ENCODE results near the gene CAPZB.

CAPZB gene

DNA sequence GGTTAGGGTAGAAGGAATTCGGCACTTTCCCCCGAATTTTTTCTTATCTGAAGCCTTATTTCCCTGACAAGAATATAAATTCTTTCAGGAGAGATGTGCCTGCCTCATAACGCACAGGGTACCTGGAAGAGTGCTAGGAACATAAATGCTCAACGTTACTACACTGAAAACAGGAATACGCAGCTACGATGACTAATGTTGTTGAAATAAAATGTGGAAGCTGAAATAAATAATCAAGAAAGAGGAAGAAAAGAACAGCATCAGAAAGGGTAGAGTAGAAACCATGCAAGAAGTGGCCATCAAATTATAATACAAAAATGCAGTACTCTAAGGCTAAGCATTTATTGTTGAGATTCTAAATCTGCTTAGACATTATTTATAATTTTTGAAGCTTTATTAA lies 139.3 kb downstream of the CAPZB start:
- no peak for DNase-seq (ENCODE audit: low read depth)

GRCh38 chr1:19345391-19345790 lies 139.9 kb downstream of the CAPZB start:
- DNase-seq (ENCODE audit: low read depth) = no peak

- no peak for DNase-seq (ENCODE audit: low read depth)
Observed at GRCh38 chr1:19344831-19345230, 140.5 kb downstream of the CAPZB start.

DNA sequence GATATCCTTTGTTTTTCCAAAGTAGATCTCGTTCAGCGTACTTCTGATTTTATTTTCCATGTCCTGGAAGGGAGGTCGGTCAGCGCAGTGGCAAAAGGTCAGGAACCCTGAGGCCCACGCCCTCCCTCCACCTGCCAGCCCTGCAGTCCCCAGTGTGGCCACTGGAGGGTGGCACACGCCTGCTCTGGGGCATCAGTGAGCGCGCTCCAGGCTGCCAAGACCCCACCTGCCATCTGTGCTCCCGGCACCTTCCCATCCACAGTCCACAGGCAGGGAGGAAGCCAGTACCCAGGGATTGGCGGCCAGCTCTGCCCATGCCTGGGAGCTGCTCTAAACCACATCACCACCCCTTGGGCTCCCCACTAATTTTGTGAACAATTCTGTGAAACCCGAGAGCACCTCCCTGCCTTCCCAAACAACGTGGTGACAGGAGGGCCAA lies 140.9 kb downstream of the CAPZB start:
- DNase-seq (ENCODE audit: low read depth) = no peak

DNA sequence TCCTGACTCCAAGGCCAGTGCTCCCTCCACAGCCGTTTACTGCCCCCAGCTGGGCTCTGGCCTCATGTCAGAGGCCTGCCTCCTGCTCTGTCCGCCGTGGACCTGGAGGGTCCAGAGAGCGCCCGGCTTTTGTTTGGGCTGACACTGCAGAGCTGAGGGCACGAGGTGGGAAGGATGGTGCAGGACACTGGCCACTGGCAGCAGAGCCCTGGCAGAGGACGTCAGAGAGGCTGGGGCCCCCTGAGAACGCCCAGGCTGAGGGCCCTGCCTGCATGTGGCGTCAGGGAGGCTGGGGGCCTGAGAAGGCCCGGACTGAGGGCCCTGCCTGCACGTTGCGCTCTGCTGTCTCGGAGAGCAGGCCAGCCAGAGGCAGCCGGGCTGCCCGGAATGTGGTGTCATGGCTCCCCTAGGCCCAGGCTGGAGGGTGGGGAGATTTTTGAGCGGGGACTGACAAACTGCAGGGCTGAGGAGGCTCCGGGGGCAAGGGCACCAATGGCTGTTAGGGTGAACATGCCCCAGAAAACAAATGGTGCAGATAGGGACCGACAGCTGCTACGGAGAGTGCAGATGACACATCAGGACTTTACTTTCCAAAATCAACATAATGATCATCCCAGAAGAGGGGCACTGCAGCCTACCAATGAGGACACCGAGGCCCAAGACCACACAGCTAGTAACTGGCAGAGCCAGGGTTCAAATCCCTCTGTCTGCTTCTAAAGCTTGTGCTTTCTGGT lies 141.6 kb downstream of the CAPZB start:
- no peak for DNase-seq (ENCODE audit: low read depth)

DNA sequence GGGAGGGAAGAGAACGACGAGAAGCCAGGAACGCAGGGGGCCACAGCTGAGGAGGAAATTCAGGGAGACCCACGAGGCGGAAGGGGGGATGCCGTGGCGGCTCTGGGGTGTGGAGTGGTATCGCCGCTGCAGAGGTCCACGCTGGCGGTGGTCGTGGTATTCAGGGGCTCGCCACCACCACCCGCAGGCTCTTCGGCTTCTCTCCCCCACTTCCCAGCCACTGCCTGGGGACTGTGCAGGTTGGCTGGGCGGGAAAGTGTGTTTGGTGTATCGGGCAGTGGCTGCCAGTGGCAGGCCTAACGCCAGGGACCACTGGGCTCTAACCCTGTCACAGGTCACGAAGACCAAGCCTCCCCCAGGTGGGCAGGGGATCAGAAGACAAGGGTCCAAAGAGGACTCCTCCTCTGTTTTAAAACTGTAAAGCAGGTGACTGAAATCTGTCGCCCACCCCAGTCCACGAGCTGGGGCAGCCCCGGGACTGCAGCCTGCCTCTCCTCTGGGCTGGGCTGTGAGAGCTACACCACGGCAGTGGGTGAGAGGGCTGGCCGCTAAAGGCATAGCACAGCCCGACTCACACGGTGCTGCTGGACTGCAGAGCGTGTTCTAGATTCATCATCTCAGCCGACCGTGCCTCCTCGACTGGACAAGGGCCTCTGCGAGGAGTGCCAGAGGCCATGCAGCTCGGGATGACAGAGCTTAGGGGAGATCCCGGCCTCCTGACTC lies 142.3 kb downstream of the CAPZB start:
- no peak for DNase-seq (ENCODE audit: low read depth)

DNA sequence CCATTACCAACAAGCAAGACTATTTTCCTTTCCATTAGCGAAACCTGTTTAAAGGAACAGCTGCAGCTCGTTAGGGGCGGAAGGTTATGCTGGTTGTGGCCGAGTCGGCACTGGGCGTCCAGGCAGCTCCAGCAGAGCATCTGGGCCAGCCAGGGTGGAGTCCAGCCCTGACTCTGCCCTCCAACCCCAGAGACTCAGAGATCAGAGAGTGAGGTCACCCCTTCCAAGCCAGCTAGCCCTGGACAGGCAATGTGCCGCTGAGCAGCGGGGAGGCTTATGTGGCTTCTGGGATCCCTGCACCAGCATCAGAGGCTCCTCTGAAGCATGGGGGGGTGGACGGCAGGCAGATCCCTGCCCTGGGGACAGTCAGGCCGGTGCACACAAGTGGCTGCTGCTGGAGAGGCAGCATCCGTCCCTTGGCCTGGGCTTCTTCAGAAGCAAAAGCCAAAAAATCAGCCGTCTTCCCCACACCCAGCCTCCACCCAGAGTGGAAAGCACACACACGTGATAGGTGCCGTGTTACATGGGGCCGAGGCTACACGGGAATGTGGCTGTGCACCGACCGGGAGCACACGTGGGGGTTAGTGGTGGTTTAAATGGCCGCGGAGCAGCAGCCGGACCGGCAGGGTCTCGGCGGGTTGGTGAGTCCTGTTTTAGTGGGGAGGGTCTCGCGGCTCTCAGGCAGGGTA lies 143.1 kb downstream of the CAPZB start:
- DNase-seq (ENCODE audit: low read depth) = no peak

GRCh38 chr1:19341201-19342061 lies 143.9 kb downstream of the CAPZB start:
- peak; percentile 71 for DNase-seq (ENCODE audit: low read depth)

- no peak for DNase-seq (ENCODE audit: low read depth)
Observed at GRCh38 chr1:19340387-19340937, 144.9 kb downstream of the CAPZB start.

DNA sequence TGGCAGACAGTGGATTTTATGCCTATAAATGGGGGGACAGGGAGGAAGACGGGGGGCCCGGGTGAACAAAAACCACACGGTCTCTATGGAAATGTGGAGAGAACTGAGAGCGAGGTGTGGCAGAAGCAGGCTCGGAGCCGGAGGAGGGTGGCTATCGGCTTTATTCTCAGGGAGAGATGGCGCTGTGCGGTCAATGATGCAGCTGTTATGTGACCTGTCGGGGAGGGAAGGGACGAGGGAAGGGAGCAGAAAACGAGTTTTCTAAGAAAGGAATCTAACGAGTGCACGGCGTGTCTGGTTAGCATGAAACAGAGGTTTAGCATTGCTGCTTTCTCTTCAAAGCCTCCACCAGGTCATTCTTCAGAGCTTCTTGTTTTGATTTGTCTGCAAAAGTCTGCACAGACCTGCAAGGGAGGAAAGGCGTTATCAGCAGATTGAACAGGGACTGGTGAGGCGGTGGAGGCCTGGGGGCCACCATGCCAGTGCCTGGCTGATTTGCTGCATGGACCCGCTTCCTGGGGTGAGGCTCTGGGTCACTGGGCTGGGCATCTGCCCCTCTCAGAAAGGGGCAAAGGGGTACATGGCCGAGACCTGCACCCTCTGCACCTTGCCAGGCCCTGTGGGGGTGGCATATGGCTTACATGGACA lies 146.0 kb downstream of the CAPZB start:
- no peak for DNase-seq (ENCODE audit: low read depth)

GRCh38 chr1:19338323-19338762 lies 147.0 kb downstream of the CAPZB start:
- no peak for DNase-seq (ENCODE audit: low read depth)

DNA sequence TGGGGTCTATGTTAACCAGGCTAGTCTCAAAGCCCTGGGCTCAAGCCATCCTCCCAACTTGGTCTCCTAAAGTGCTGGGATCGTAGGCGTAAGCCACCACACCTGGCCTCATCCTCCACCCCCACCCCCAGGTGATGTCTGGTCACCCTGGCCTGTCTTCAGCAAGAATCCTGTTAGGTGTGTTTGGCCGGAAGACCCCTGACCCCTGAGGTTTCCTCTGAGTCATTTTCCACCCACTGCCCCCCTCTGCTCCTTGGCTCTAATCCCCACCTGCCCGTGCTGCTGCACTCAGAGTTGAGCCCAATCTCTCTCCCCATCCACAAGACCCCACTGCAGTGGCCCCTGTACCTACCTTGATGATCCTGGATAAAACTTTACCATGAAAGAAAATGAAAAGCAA lies 148.1 kb downstream of the CAPZB start:
- no peak for DNase-seq (ENCODE audit: low read depth)

DNA sequence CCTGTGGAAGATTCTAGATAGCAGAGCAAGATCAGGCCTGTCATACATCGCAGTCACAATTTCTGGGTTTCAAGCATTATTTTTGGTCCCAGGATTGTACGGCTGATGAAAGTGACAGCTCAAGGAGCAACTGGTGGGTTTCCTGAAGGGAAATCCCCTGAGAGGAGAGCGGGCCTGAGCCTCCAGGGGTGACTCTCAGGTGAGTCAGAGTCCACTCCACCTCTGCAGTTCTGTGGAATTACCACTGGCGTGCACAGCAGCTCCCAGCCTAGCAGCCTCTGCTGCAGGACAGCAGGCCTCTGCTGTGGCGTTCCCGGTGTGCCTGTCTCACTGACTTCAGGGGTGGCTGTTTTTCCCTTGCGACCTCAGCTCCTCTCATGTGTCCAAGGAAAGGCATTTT lies 148.8 kb downstream of the CAPZB start:
- no peak for DNase-seq (ENCODE audit: low read depth)

DNA sequence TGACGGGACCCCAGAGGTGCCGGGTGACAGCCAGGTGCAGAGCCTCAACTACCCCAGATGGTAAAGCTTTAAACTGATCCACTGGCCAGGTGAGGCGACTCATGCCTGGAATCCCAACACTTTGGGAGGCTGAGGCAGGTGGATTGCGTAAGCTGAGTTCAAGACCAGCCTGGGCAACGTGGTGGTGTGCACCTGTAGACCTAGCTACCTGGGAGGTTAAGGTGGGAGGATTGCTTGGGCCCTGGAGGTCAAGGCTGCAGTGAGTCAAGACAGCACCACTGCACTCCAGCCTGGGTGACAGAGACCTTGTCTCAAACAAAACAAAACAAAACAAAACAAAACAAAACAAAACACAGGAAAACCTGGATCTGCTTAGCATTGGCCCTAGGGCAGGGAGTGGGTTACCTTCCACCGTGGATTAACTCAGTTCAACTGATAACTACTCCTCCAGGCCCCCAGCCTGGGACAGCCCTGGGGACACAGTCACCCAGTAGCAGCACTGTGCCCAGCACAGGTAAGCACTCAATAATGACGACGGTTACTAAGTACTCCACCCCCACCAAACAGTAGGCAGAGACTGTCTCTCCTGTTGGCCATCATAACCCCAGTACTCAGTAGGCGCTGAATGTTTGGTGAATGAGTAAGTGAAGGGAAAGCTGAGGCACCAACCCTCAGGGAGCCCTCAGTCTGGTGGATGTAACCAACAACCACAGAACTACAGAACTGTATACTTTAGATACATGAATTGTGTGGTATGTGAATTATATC lies 151.6 kb downstream of the CAPZB start:
- no peak for DNase-seq (ENCODE audit: low read depth)

GRCh38 chr1:19332832-19333231 lies 152.5 kb downstream of the CAPZB start:
- no peak for DNase-seq (ENCODE audit: low read depth)

DNA sequence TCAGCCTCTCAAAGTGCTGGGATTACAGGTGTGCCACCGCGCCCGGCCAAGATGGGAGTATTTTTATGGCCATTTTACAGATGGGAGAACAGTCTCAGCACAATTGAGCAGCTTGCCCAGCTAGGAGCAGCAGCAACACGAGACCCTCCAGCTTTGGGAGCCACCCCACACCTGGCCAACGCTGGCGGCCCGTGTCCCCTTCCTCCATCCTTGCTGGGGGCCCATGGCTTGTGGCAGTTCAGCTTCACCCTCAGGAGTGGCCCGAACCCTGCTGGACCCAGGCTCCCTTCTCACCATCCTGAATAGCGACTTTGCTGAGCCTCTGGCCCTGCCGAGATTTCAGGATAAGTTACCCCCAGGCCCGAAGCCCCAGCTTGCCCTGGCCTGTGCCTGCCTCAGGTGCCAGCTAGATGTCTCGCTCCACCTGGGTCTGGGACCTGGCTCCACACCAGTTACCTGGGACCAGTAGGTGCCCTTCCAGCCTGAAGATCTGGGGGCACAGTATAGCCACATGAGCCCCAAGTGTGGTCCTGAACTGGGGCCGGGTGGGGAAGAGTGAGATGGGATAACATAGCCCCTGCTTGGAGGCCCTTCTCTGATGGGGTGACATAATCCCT lies 154.0 kb downstream of the CAPZB start:
- DNase-seq (ENCODE audit: low read depth) = no peak

DNA sequence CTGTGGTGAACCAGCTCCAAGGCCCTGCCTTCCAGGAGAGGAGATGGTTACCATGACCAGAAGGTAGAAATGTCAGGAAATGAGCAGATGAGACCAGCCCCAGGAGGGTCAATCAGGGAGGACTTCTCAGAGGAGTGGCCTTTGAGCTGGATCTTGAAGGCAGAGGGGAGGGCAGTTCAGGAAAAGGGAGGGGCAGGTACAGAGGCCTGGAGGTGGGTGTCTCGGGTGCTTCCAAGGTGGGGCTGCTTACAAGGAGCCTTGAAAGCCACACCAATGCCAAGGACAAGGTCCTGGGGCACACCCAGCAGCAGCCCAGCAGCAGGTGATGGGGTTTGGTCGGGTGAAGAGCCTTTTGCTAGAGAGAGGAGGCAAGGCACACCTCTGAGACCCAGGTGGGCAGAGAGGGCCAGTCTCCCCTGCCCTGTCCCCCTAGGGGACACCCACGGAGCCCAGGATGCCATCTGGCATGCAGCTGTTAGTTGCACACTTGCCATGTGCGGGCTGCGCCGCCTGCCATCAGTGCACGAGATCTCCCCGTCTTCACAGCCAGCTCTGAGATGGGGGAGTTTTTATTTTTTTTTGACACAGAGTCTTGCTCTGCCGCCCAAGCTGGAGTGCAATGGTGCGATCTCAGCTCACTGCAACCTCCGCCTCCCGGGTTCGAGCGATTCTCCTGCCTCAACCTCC lies 154.7 kb downstream of the CAPZB start:
- no peak for DNase-seq (ENCODE audit: low read depth)

GRCh38 chr1:19329611-19330010 lies 155.7 kb downstream of the CAPZB start:
- DNase-seq (ENCODE audit: low read depth) = no peak

DNA sequence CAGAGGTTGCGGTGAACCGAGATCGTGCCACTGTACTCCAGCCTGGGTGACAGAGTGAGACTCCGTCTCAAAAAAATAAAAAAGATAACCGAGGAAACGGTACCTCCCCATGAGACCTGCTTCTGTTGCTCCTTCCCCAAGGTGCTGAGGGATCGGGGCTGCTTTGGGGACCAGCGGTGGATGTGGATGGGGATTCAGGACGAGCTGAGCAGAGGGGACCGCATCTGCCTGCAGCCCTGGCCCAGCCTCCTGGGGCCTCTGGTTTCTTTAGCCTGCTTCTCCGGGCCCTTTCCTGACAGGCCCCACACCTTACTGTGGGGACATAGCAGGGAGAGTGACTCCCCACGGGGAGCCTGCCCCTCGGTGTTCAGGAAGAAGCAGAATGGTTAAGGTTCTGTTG lies 156.2 kb downstream of the CAPZB start:
- DNase-seq (ENCODE audit: low read depth) = no peak
